H1 (cell line): Measurements from ENCODE around the gene SLC35A3. TPM values are rescaled to one million over a fixed set of nuclear protein-coding genes. Genes with fewer than 3 reads are reported as not detected.

Experiments
- ATF3 ChIP-seq: IDR thresholded peaks from 2 replicates; pipeline ENCODE4 v1.6.1; 2011; ENCODE audit warnings: low read depth, mild to moderate bottlenecking, low read length; ENCODE audit not compliant: insufficient read depth
- BACH1 ChIP-seq: IDR thresholded peaks from 2 replicates; pipeline ENCODE4 v1.6.1; 2012; ENCODE audit warnings: low read length, improper control_type of control experiment
- HDAC2 ChIP-seq, 2 experiments: fragments of 300-600 bp in 1 of 2; sonication (generic) in 1 of 2; IDR thresholded peaks; 2 replicates each; pipeline ENCODE4 v1.6.1; 2011 to 2012; ENCODE audit warnings: low read depth in 2 of 2, low read length in 2 of 2, mild to moderate bottlenecking in 2 of 2, moderate library complexity in 2 of 2, borderline replicate concordance in 1 of 2, inconsistent platforms in 1 of 2
- HDAC6 ChIP-seq: IDR thresholded peaks from one replicate; pipeline ENCODE4 v1.7.1; 2012; ENCODE audit warnings: low read depth, mild to moderate bottlenecking, inconsistent platforms, low read length, moderate library complexity
- KDM1A ChIP-seq: fragments of 200-600, 300-600 bp; sonication (generic); IDR thresholded peaks from 2 replicates; pipeline ENCODE4 v1.7.1; 2016; ENCODE audit warnings: mild to moderate bottlenecking, low read length, borderline replicate concordance
- PHF8 ChIP-seq: fragments of 200-600 bp; sonication (generic); conservative IDR thresholded peaks from 2 replicates; pipeline ENCODE4 v1.7.1; 2012; ENCODE audit warnings: low read depth, mild to moderate bottlenecking, inconsistent platforms, low read length, moderate library complexity
- POLR2AphosphoS5 ChIP-seq: IDR thresholded peaks from 2 replicates; pipeline ENCODE4 v1.6.1; 2011; ENCODE audit warnings: low read depth, low read length
- RNF2 ChIP-seq: fragments of 200-900, 300-1000 bp; sonication (generic); IDR thresholded peaks from 2 replicates; pipeline ENCODE4 v1.7.1; 2016; ENCODE audit warnings: borderline replicate concordance, low read depth, mild to moderate bottlenecking, antibody characterized with exemption, low read length; ENCODE audit not compliant: poor library complexity, severe bottlenecking; ENCODE audit errors: missing control alignments
- SP2 ChIP-seq: IDR thresholded peaks from 2 replicates; pipeline ENCODE4 v1.6.1; 2012; ENCODE audit warnings: mild to moderate bottlenecking, low read length, inconsistent platforms
- polyA plus RNA-seq, 7 experiments: library from polyadenylated mRNA; depleted of rRNA in 3 of 7; stranded (reverse) in 5 of 7; unstranded in 2 of 7; fragments of >200 nt in 5 of 7; fragments of 200-250 nt in 2 of 7; gene quantifications; 1 replicate in 5 of 7; 2 replicates in 1 of 7; 4 replicates in 1 of 7; pipeline versions ENCODE4 v1.2.1 to v1.2.3, GENCODE V29; 2011 to 2013; ENCODE audit warnings: missing spikeins in 2 of 7, mixed read lengths in 2 of 7
- total RNA-seq: library from RNA; stranded (reverse); fragmentation: NEBNext Ultra II Directional; extraction: Animal tissue kit (Norgen Biotek cat#: 25700); gene quantifications from 2 replicates; pipeline ENCODE4 v1.2.1, GENCODE V29; 2021

SLC35A3 gene
- total and polyA plus RNA-seq, 2 of the 8 experiments (the other 6 are each of a cell fraction or from before 2014, with no cell fraction given): 3.0 to 13.8 TPM

GRCh38 chr1:100006688-100007087 lies 36.9 kb downstream of the SLC35A3 start (continued):
- TF ChIP-seq SP2 (no peak), HDAC2 (IDR thresholded peaks at IDR 0.05; ENCODE audit: borderline replicate concordance in 1 of 2, low read depth in 2 of 2, low read length in 2 of 2) (no peak), POLR2AphosphoS5 (no peak), BACH1 (no peak), RNF2 (no peak), KDM1A (no peak), ATF3 (no peak), HDAC6 (no peak), PHF8 (no peak)
